ENCODE measurements around the gene DNAH3.
"Not testable (repeated sequence)": the region's sequence is repeated elsewhere in the genome, so short reads cannot be mapped to it uniquely, and the experiment has no call there.

The DNAH3 gene

GRCh38 chr16:20969386-20969785 lies 181.3 kb downstream of the DNAH3 start:
- Mint-ChIP-seq H3K9me3 (no peaks in the 10 kb centered on the region), H3K27ac (no peak overlapping the region), H3K4me1 (no peaks in the 10 kb centered on the region), H3K27me3 (peaks cover 1% of the 10 kb centered on the region), H3K4me3 (no peak overlapping the region), H3K36me3 (no peaks in the 10 kb centered on the region)

- peaks cover under 1% of the 10 kb centered on the region for H3K27me3 Mint-ChIP-seq
- H3K27ac Mint-ChIP-seq: no peak overlapping the region
- H3K4me1 Mint-ChIP-seq: no peaks in the 10 kb centered on the region
Measured at GRCh38 chr16:20968765-20969164, 181.9 kb downstream of the DNAH3 start.

GRCh38 chr16:20960899-20961298 lies 189.7 kb downstream of the DNAH3 start:
- Mint-ChIP-seq H3K27ac (no peak overlapping the region), H3K36me3 (no peaks in the 10 kb centered on the region), H3K27me3 (no peaks in the 10 kb centered on the region), H3K4me1 (no peaks in the 10 kb centered on the region), H3K9me3 (no peaks in the 10 kb centered on the region), H3K4me3 (no peak overlapping the region)

More at GRCh38 chr16:20968765-20969164, 181.9 kb downstream of the DNAH3 start:
- no peaks in the 10 kb centered on the region for H3K36me3 Mint-ChIP-seq
- no peak overlapping the region for H3K4me3 Mint-ChIP-seq
- H3K9me3 Mint-ChIP-seq: no peaks in the 10 kb centered on the region

- Mint-ChIP-seq H3K4me1 (no peaks in the 10 kb centered on the region), H3K4me3 (no peak overlapping the region), H3K9me3 (no peaks in the 10 kb centered on the region), H3K27ac (no peak overlapping the region), H3K27me3 (no peaks in the 10 kb centered on the region), H3K36me3 (no peaks in the 10 kb centered on the region)
Measured at GRCh38 chr16:20957153-20957552, 193.5 kb downstream of the DNAH3 start.

GRCh38 chr16:20956319-20956718 lies 194.3 kb downstream of the DNAH3 start:
- no peaks in the 10 kb centered on the region for H3K36me3 Mint-ChIP-seq
- no peak overlapping the region for H3K4me3 Mint-ChIP-seq
- no peaks in the 10 kb centered on the region for H3K27me3 Mint-ChIP-seq
- no peaks in the 10 kb centered on the region for H3K9me3 Mint-ChIP-seq
- no peaks in the 10 kb centered on the region for H3K4me1 Mint-ChIP-seq
- H3K27ac Mint-ChIP-seq: no peak overlapping the region

GRCh38 chr16:20954574-20954973 lies 196.1 kb downstream of the DNAH3 start:
- Mint-ChIP-seq H3K27me3 (no peaks in the 10 kb centered on the region), H3K27ac (no peak overlapping the region), H3K9me3 (no peaks in the 10 kb centered on the region), H3K36me3 (no peaks in the 10 kb centered on the region), H3K4me3 (no peak overlapping the region), H3K4me1 (no peaks in the 10 kb centered on the region)

GRCh38 chr16:20952139-20952920 lies 198.3 kb downstream of the DNAH3 start:
- Mint-ChIP-seq H3K4me1 (no peaks in the 10 kb centered on the region), H3K27me3 (no peaks in the 10 kb centered on the region), H3K4me3 (no peak overlapping the region), H3K9me3 (no peaks in the 10 kb centered on the region), H3K27ac (no peak overlapping the region), H3K36me3 (no peaks in the 10 kb centered on the region)

- Mint-ChIP-seq H3K36me3 (no peaks in the 10 kb centered on the region), H3K9me3 (no peaks in the 10 kb centered on the region), H3K27ac (no peak overlapping the region), H3K4me3 (no peak overlapping the region), H3K27me3 (no peaks in the 10 kb centered on the region), H3K4me1 (no peaks in the 10 kb centered on the region)
Measured at GRCh38 chr16:20950294-20950693, 200.4 kb downstream of the DNAH3 start.

- H3K4me1 Mint-ChIP-seq: no peaks in the 10 kb centered on the region
- H3K27ac Mint-ChIP-seq: no peak overlapping the region
- no peaks in the 10 kb centered on the region for H3K36me3 Mint-ChIP-seq
- no peaks in the 10 kb centered on the region for H3K27me3 Mint-ChIP-seq
- H3K9me3 Mint-ChIP-seq: no peaks in the 10 kb centered on the region
- H3K4me3 Mint-ChIP-seq: no peak overlapping the region
Measured at GRCh38 chr16:20949660-20950059, 201.0 kb downstream of the DNAH3 start.

GRCh38 chr16:20948444-20948843 lies 202.2 kb downstream of the DNAH3 start:
- Mint-ChIP-seq H3K36me3 (no peaks in the 10 kb centered on the region), H3K27me3 (no peaks in the 10 kb centered on the region), H3K4me3 (no peak overlapping the region), H3K27ac (no peak overlapping the region), H3K9me3 (no peaks in the 10 kb centered on the region), H3K4me1 (no peaks in the 10 kb centered on the region)

- no peaks in the 10 kb centered on the region for H3K27me3 Mint-ChIP-seq
- no peaks in the 10 kb centered on the region for H3K36me3 Mint-ChIP-seq
- no peak overlapping the region for H3K27ac Mint-ChIP-seq
- H3K9me3 Mint-ChIP-seq: no peaks in the 10 kb centered on the region
- no peak overlapping the region for H3K4me3 Mint-ChIP-seq
- peaks cover 4% of the 10 kb centered on the region for H3K4me1 Mint-ChIP-seq
Measured at GRCh38 chr16:20946015-20946629, 204.5 kb downstream of the DNAH3 start.

GRCh38 chr16:20945575-20945875 lies 205.1 kb downstream of the DNAH3 start:
- not testable (repeated sequence) for H3K9me3 Mint-ChIP-seq, H3K36me3 Mint-ChIP-seq, H3K4me1 Mint-ChIP-seq, H3K27me3 Mint-ChIP-seq, H3K27ac Mint-ChIP-seq, H3K4me3 Mint-ChIP-seq

- H3K36me3 Mint-ChIP-seq: no peaks in the 10 kb centered on the region
- H3K27ac Mint-ChIP-seq: no peak overlapping the region
Measured at GRCh38 chr16:20944861-20945574, 205.6 kb downstream of the DNAH3 start.

GRCh38 chr16:20942256-20942655 lies 208.4 kb downstream of the DNAH3 start:
- peaks cover 6% of the 10 kb centered on the region for H3K4me1 Mint-ChIP-seq
- H3K27me3 Mint-ChIP-seq: no peaks in the 10 kb centered on the region
- no peaks in the 10 kb centered on the region for H3K36me3 Mint-ChIP-seq
- no peak overlapping the region for H3K27ac Mint-ChIP-seq
- H3K9me3 Mint-ChIP-seq: no peaks in the 10 kb centered on the region
- no peak overlapping the region for H3K4me3 Mint-ChIP-seq

More at GRCh38 chr16:20944861-20945574, 205.6 kb downstream of the DNAH3 start:
- Mint-ChIP-seq H3K27me3 (no peaks in the 10 kb centered on the region), H3K4me3 (no peak overlapping the region), H3K4me1 (peaks cover 6% of the 10 kb centered on the region), H3K9me3 (no peaks in the 10 kb centered on the region)

GRCh38 chr16:20941636-20941926 lies 209.1 kb downstream of the DNAH3 start:
- no peaks in the 10 kb centered on the region for H3K9me3 Mint-ChIP-seq
- no peak overlapping the region for H3K4me3 Mint-ChIP-seq
- H3K27ac Mint-ChIP-seq: no peak overlapping the region
- H3K36me3 Mint-ChIP-seq: no peaks in the 10 kb centered on the region
- no peaks in the 10 kb centered on the region for H3K27me3 Mint-ChIP-seq
- peaks cover 6% of the 10 kb centered on the region for H3K4me1 Mint-ChIP-seq

GRCh38 chr16:20940871-20941635 lies 209.6 kb downstream of the DNAH3 start:
- no peak overlapping the region for H3K4me3 Mint-ChIP-seq
- H3K9me3 Mint-ChIP-seq: no peaks in the 10 kb centered on the region
- no peaks in the 10 kb centered on the region for H3K36me3 Mint-ChIP-seq
- H3K27ac Mint-ChIP-seq: no peak overlapping the region
- H3K27me3 Mint-ChIP-seq: no peaks in the 10 kb centered on the region
- H3K4me1 Mint-ChIP-seq: peaks cover 6% of the 10 kb centered on the region
